HepG2 (cell line): ENCODE results near the gene SPRYD3. TPM values are rescaled to one million over a fixed set of nuclear protein-coding genes. Genes with fewer than 3 reads are reported as not detected.

Experiments used
- AFF4 ChIP-seq: sonication (generic); formaldehyde crosslinking; IDR thresholded peaks from 2 replicates; pipeline ENCODE4 v1.4.0; 2020; ENCODE audit warnings: missing genetic modification reagents
- ATF5 ChIP-seq: sonication (generic); formaldehyde crosslinking; IDR thresholded peaks from 2 replicates; pipeline ENCODE4 v1.4.0; 2020; ENCODE audit warnings: mild to moderate bottlenecking, low read depth, missing genetic modification reagents
- BRD4 ChIP-seq: sonication (generic); formaldehyde crosslinking; IDR thresholded peaks from 2 replicates; pipeline ENCODE4 v1.4.0; 2020; ENCODE audit warnings: missing genetic modification reagents
- CREB1 ChIP-seq, 2 experiments: fragments of 450-650 bp in 1 of 2; IDR thresholded peaks; 2 replicates each; pipeline ENCODE4 v1.6.1; 2016 to 2017; ENCODE audit warnings: control low read depth in 1 of 2, mild to moderate bottlenecking in 1 of 2, missing compliant biosample characterization in 1 of 2, missing genetic modification characterization in 1 of 2
- FOSL2 ChIP-seq: sonication (generic); formaldehyde crosslinking; IDR thresholded peaks from 2 replicates; pipeline ENCODE4 v1.4.0; 2020; ENCODE audit warnings: missing genetic modification reagents
- FOXA3 ChIP-seq: IDR thresholded peaks from 2 replicates; pipeline ENCODE4 v1.6.1; 2016; ENCODE audit warnings: missing genetic modification reagents, missing compliant biosample characterization
- MIXL1 ChIP-seq: IDR thresholded peaks from 2 replicates; pipeline ENCODE4 v1.6.1; 2016
- MXI1 ChIP-seq: IDR thresholded peaks from 3 replicates; pipeline ENCODE4 v1.6.1; 2012; ENCODE audit warnings: low read depth, low read length, inconsistent platforms, borderline replicate concordance
- MZF1 ChIP-seq: sonication (generic); formaldehyde crosslinking; IDR thresholded peaks from 2 replicates; pipeline ENCODE4 v1.8.1; 2023; ENCODE audit warnings: mild to moderate bottlenecking, missing genetic modification reagents, borderline replicate concordance
- NFE2L2 ChIP-seq: fragments of 150-350 bp; IDR thresholded peaks from 2 replicates; pipeline ENCODE4 v1.6.1; 2014; ENCODE audit warnings: low read length
- NFIC ChIP-seq: IDR thresholded peaks from 2 replicates; pipeline ENCODE4 v1.6.1; 2012; ENCODE audit warnings: mild to moderate bottlenecking, low read length, inconsistent platforms
- PHB2 ChIP-seq: fragments of 450-650 bp; IDR thresholded peaks from 2 replicates; pipeline ENCODE4 v1.6.1; 2018; ENCODE audit not compliant: partially characterized antibody
- PHF5A ChIP-seq: IDR thresholded peaks from one replicate; pipeline ENCODE4 v1.6.1; 2018; ENCODE audit warnings: low read depth, missing genetic modification reagents; ENCODE audit not compliant: unreplicated experiment
- RARG ChIP-seq: sonication (generic); formaldehyde crosslinking; IDR thresholded peaks from 2 replicates; pipeline ENCODE4 v1.4.0; 2020; ENCODE audit warnings: low read depth, mild to moderate bottlenecking, missing genetic modification reagents
- TCF7L2 ChIP-seq: IDR thresholded peaks from 2 replicates; pipeline ENCODE4 v1.6.1; 2011; ENCODE audit warnings: mild to moderate bottlenecking, low read depth, low read length, moderate library complexity
- TGIF2 ChIP-seq: IDR thresholded peaks from 2 replicates; pipeline ENCODE4 v1.6.1; 2016; ENCODE audit warnings: control low read depth, missing compliant biosample characterization
- THYN1 ChIP-seq: sonication (generic); formaldehyde crosslinking; IDR thresholded peaks from 2 replicates; pipeline ENCODE4 v1.8.1; 2023; ENCODE audit warnings: low read depth, mild to moderate bottlenecking, moderate library complexity, missing genetic modification reagents, borderline replicate concordance
- ZEB1 ChIP-seq: IDR thresholded peaks from 2 replicates; pipeline ENCODE4 v1.6.1; 2012; ENCODE audit warnings: mild to moderate bottlenecking, low read depth, inconsistent platforms; ENCODE audit not compliant: insufficient replicate concordance
- ZFY ChIP-seq: sonication (generic); formaldehyde crosslinking; IDR thresholded peaks from 2 replicates; pipeline ENCODE4 v1.4.0; 2020; ENCODE audit warnings: missing genetic modification reagents
- ZNF276 ChIP-seq: sonication (generic); formaldehyde crosslinking; IDR thresholded peaks from 2 replicates; pipeline ENCODE4 v1.4.0; 2020; ENCODE audit warnings: mild to moderate bottlenecking, low read depth, missing genetic modification reagents
- ZNF329 ChIP-seq: sonication (generic); formaldehyde crosslinking; IDR thresholded peaks from 2 replicates; pipeline ENCODE4 v1.9.0; 2021; ENCODE audit warnings: low read depth, mild to moderate bottlenecking, missing genetic modification reagents
- ZNF335 ChIP-seq: sonication (generic); formaldehyde crosslinking; IDR thresholded peaks from 2 replicates; pipeline ENCODE4 v1.4.0; 2020; ENCODE audit warnings: missing genetic modification reagents
- ZNF431 ChIP-seq: sonication (generic); formaldehyde crosslinking; IDR thresholded peaks from 2 replicates; pipeline ENCODE4 v1.9.0; 2022; ENCODE audit warnings: missing genetic modification reagents, low read depth, mild to moderate bottlenecking, borderline replicate concordance
- ZNF550 ChIP-seq: sonication (generic); formaldehyde crosslinking; IDR thresholded peaks from 2 replicates; pipeline ENCODE4 v1.4.0; 2020; ENCODE audit warnings: mild to moderate bottlenecking, missing genetic modification reagents, borderline replicate concordance
- ZNF563 ChIP-seq: sonication (generic); formaldehyde crosslinking; IDR thresholded peaks from 2 replicates; pipeline ENCODE4 v1.8.0; 2022; ENCODE audit warnings: mild to moderate bottlenecking, moderate library complexity, missing genetic modification reagents
- ZNF737 ChIP-seq: sonication (generic); formaldehyde crosslinking; IDR thresholded peaks from 2 replicates; pipeline ENCODE4 v1.5.0; 2020; ENCODE audit warnings: missing genetic modification reagents, mild to moderate bottlenecking, borderline replicate concordance
- polyA plus RNA-seq, 8 experiments: library from polyadenylated mRNA; depleted of rRNA in 3 of 8; stranded (reverse) in 7 of 8; unstranded in 1 of 8; fragments of >200 nt; fragmentation: Illumina TruSeq in 4 of 8; extraction: Trizol in 4 of 8; gene quantifications; 2 replicates each; pipeline versions ENCODE4 v1.2.1 to v1.2.3, GENCODE V29; 2011 to 2016; ENCODE audit warnings: low read depth in 4 of 8, missing spikeins in 1 of 8, mixed read lengths in 1 of 8; ENCODE audit not compliant: insufficient read depth in 1 of 8
- total RNA-seq, 5 experiments: library from RNA; depleted of rRNA; stranded (reverse); fragments of >200 nt; fragmentation: Illumina TruSeq; extraction: Trizol; gene quantifications; 2 replicates each; pipeline ENCODE4 v1.2.3, GENCODE V29; 2016; ENCODE audit warnings: low read depth in 1 of 5

The SPRYD3 gene
- total and polyA plus RNA-seq, 2 of the 13 experiments (the other 11 are each of a cell fraction or from before 2014, with no cell fraction given), result 9.0 to 9.2 TPM

- no peak for TF ChIP-seq ZNF276 (CRISPR knock-in tag)
- no peak for TF ChIP-seq ZNF737 (CRISPR knock-in tag)
- TF ChIP-seq TCF7L2, result no peak
- peak; percentile 98 for TF ChIP-seq TGIF2 (CRISPR knock-in tag)
- TF ChIP-seq MZF1 (CRISPR knock-in tag), result no peak
- TF ChIP-seq ZNF431 (CRISPR knock-in tag), result no peak
- no peak for TF ChIP-seq NFE2L2
- TF ChIP-seq ATF5, result no peak
- peak; percentile 73 for TF ChIP-seq ZFY
- 0 out of 2 replicates have a peak, but pooled peaks have one; percentile 30 for TF ChIP-seq ZNF550
- TF ChIP-seq ZNF563 (CRISPR knock-in tag), result no peak
- peak; percentile 86 for TF ChIP-seq FOXA3 (CRISPR knock-in tag)
- 0 out of 2 replicates have a peak, but pooled peaks have one; percentile 4 for TF ChIP-seq CREB1 (IDR thresholded peaks at IDR 0.05)
- TF ChIP-seq CREB1 (CRISPR knock-in tag; IDR thresholded peaks at IDR 0.05), result no peak
- no peak for TF ChIP-seq AFF4 (CRISPR knock-in tag)
- no peak for TF ChIP-seq RARG (CRISPR knock-in tag)
- TF ChIP-seq NFIC, result no peak
- TF ChIP-seq MIXL1 (CRISPR knock-in tag), result no peak
- no peak for TF ChIP-seq MXI1
- no peak for TF ChIP-seq PHB2
- TF ChIP-seq ZNF335, result no peak
- TF ChIP-seq FOSL2 (CRISPR knock-in tag), result peak; percentile 53
- TF ChIP-seq ZEB1, result no peak
- no peak for TF ChIP-seq THYN1 (CRISPR knock-in tag)
- TF ChIP-seq PHF5A, result no peak
- TF ChIP-seq ZNF329 (CRISPR knock-in tag), result no peak
- TF ChIP-seq BRD4 (CRISPR knock-in tag), result no peak
These were observed 27.9 kb downstream of the SPRYD3 start (continued) for GRCh38 chr12:53051058-53051880.
